Fibroblast of skin of right quadriceps (primary cell): Measurements from ENCODE around the gene UXS1.

Experiments used
- DNase-seq: peaks from one replicate; pipeline ENCODE4 v3.0.0-alpha.2; 2013

Gene UXS1

DNA sequence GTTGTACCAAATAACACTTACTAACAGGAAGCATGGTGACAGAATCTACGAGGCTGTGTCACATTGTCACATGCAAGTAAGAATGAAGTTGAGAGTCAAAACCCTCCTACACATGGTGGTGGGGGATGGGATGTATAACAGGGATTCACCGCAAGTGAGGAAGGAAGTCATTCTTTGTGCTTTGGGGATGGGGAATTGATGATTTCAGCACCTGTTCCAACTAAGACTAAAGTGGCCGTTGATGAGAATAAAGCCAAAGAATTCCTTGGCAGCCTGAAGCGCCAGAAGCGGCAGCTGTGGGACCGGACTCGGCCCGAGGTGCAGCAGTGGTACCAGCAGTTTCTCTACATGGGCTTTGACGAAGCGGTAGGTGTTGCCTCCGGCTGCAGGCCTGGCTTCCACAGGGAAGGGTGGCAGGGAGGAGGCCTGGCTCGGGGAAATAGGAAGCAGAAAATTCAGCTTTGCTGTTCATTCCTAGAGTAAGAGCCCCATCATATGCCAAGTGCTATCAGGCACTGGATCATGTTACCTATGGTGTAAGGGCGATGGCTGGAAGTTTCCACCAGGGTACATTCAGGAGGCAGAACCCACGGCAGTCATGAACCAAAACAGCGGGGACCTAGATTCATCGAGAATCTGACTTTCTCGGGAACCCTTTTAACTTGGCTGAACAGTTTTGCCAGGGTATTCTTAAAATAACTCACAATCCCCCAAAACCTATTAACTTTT lies 120.3 kb downstream of the UXS1 start:
- no peak for DNase-seq

DNA sequence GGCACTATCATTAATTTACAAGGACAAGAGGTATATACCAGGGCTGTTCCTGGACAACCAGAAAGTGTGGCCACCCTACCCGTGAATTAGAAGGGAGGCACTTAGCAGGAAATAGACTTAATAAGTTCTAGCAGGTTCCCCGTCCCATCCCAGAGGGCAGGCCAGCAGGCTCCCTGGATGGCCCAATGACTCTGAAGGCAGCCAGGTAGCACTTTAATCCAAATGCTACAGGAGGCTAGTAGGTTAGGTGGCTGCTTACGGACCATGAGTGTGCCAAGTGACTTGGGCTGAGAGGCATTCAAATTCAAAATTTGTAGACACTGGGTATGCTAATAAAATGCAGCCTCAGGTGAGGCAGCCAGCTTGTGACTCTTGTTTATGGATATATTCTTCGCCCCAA lies 123.9 kb downstream of the UXS1 start:
- DNase-seq: no peak

- DNase-seq: peak; percentile 27
These were observed 125.7 kb downstream of the UXS1 start for GRCh38 chr2:106068451-106068850.

- DNase-seq: no peak
These were observed 127.9 kb downstream of the UXS1 start for GRCh38 chr2:106065983-106066820.

- no peak for DNase-seq
These were observed 128.7 kb downstream of the UXS1 start for GRCh38 chr2:106065268-106065982.

- no peak for DNase-seq
These were observed 130.9 kb downstream of the UXS1 start for GRCh38 chr2:106063181-106063580.

DNA sequence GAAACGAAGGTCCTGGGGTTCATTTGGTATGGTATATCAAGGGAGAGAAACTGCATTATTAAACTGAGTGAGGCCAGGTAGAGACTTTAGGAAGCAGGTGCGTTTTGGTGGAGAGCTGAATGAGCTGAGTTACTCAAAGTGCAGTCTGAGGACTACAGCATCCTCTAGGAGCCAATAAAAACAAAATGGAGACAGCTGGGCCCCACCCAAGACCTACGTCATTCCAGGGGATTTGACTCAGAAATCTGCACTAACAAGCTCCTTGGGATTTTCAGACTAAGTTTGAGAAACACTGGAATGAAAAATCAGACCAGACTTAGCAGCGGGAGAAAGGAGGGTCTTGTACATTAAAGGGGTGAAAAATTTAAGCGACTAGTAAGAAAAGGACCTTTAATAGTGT lies 131.5 kb downstream of the UXS1 start:
- DNase-seq: no peak

DNA sequence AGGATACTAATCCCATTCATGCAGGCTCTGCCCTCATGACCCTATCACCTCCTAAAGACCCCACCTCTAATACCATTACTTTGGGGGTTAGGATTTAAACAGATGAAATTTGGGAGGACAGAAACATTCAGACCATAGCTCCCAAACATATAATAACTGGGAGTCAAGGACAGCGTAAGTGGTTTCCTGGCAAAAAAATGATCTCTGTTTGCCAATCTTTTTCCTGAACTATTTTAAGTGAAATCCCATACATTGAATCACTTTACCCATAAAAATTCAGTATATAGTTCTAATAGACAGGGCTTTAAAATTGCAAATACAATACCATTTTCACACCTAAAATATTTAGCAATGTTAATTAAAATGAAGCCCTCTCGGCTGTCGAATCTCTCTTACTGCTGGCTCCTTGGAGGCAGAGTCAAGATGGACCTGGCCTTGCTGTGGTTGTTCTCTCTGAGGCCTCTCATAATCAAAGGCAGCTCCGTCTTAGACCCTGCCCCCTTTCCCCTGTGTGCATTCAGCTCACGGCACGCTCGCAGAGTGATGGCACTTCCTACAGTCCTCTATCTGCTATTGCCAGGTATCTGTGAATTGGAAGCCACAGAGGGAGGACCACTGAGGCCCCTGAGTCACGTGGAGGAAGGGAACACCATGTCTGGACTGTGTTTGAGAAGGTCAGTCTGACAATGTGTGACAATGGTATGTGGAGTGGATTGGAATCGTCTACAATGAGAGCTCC lies 132.3 kb downstream of the UXS1 start:
- no peak for DNase-seq

DNA sequence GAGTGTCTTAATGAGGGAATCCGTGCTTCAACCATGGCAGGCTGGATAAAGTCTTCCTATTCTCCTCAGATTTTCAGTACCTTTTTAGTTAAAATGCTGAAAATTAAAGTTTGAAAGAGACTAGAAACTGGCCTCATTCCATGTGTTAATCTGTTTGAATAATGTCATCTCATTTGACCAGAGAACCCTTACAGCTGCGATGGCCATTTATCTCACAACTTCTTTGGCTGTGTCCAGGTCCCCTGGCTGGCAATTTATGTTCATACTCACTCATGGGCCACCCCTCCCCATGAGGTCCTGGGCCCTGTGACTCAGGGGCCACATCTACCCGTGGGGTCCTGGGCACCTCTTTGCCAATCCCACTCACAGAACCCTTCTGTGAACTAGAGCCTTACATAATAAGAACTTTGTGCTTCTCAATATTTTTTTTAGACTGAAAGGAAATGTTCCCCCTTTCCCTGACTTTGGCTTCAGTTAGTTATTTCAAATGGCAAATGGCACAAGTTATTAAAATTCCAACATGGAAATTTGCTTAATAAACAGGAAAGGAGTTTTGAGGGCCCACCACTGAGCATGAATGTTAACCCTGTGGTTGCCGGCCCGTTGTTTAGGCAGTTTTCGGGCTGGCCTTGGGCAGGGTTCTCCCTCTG lies 134.6 kb downstream of the UXS1 start:
- DNase-seq: no peak

GRCh38 chr2:106058469-106059137 lies 135.5 kb downstream of the UXS1 start:
- no peak for DNase-seq

DNA sequence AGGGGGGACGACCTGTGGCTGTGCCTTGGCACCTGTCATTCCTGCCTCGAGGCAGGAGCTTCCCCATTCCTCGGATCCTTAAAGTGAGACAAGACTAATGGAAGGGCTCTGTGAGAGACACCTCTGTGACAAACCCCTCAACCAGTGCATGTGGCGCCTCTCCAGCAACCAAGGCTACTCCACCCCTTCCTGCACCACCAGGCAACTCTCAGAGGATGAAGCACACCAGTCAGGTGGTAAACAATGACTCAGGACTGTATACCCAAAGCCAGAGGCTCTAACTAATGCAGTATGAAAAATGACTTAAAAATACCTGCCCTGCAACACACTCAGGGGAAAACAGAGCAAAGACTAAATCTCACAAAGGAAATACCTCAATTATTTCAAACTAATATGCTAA lies 136.9 kb downstream of the UXS1 start:
- DNase-seq: no peak

DNA sequence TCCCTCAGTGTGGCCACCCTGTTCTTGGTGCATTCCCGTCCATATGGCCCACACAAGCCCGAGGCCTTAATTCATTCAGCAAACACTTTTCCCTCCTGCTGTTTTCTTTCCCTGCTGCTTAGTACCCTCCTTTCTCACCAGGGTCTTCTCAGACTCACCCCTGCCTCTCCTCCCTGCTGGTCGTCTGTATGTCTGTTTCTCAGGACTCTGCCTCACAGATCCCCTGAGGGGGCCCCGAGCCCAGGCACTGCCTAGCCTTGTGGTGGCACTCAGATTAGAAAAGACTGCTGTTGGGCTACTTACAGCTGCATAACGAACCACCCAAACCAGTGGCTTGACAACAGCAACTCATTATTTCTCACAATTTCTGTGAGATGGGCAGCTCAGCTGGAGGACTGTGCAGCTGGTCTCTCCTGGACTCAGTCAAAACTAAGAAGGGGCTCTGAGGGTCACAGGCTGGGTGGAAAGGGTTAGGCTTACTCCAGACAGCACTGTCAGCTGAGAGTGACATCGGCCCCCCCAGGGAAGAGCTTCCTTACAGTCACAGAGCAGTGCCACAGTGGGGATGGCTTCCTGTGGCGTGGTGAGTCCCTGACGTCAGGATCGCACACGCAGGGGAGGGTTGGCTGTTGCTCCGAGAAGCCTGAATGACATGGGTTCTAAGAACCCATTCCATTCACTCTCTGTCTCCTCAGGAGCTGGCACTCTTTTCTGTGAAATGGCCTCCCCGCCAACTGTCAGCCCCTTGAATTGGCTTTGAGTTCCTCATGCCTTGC lies 139.0 kb downstream of the UXS1 start:
- no peak for DNase-seq

DNA sequence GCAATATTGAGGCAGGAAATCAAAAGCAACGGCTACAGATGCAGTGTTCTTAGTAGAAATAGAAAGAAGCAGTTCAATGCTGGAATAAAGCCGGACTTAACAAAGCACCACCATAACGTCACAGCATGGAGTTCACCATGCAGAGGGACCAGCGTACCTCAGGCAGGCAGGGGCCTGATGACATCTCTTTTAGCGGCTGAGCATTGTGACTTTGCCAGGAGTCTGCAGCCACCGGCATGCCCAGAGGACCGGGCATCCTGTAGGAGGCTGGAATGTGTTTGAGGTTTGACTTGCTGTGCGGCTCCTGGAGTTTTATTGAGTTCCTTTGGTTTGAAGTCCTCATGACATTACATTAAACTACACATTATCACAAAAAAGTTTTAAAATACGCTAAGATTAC lies 139.8 kb downstream of the UXS1 start:
- no peak for DNase-seq

DNA sequence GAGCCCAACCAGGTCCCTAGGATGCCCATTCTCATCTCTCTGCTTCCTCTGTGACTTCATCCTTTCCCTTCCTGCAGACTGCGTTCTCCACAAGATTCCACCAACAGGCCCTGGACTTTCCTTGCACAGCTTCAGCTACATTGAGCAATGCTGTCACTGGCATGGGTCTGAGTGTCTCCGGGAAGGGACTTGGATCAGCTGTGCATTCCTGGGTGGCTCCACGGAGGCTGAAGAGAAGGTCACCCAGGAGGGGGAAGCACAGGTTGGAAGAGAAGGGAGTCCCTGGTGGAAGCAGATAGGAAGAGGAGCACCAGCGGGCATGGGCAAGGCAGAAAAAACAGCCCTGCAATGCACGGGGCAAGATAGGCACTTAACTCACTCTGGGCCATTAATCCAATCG lies 140.5 kb downstream of the UXS1 start:
- no peak for DNase-seq

- peak; percentile 81 for DNase-seq
These were observed 141.0 kb downstream of the UXS1 start for GRCh38 chr2:106053116-106053515.

DNA sequence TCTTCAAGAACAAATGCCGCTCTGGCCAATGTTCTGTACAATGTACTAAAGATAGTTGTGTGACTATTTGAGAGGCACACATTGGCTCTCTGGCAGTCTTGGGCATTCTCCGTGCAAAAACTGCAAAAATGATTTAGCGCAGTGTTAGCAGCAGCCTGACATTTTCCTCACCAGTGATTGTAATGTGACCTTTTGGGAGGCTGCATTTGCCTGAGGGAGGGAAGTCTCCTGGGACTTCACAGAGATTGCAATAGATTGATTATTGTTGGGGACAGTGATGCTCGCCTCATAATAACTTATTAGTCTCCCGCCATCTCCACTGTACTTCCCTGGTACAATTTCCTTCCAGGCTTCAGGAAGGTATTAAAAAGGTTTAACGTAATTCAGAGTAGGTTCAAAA lies 149.2 kb downstream of the UXS1 start:
- no peak for DNase-seq

DNA sequence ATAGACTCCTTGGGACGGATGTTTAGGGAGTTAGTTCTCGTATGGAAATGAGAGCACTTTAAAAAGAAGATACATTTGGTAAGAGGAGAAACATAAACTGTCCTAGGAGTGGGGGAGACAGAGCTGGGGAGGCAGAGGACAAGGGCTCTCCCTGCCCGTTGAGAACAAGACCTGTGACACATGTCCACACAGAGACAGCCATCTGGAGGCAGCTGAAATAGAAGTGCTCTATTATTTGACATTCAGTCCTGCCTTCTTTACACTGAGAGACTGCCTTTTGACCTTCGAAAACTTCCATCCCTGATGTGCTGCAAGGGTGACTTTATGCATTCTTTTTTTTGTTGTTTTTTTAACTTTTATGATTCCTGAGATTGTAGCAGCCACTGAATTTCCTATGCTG lies 150.1 kb downstream of the UXS1 start:
- DNase-seq: no peak
